Stomach (tissue), 8 donors: ENCODE data around the gene PITPNB. TPM values are rescaled to one million over a fixed set of nuclear protein-coding genes. Genes with fewer than 3 reads are reported as not detected.

Experiments used
- polyA plus RNA-seq, 3 donors: library from polyadenylated mRNA; stranded (reverse); fragments of 200-250 nt; gene quantifications; one replicate each; pipeline ENCODE4 v1.2.3, GENCODE V29; 2013
- small RNA-seq, 4 donors: library from RNA; depleted of rRNA; stranded (forward); fragments of <200 nt; gene quantifications; one replicate each; pipeline ENCODE3, GENCODE V24; 2016
- total RNA-seq, 5 donors: library from RNA; depleted of rRNA; stranded (reverse); fragments of >200 nt; gene quantifications; one replicate each; pipeline versions ENCODE4 v1.1.0 to v1.2.3, GENCODE V29; 2014 to 2016
- donor health status: healthy with polysubstance abuse.
- donor health status: Bipolar disorder and iron deficiency.
- donor health status: healthy.

Gene PITPNB
- total and polyA plus RNA-seq, 8 donors = 6.7 to 91.6 (median 29.9) TPM

Small RNAs within 50 kb of the gene (small RNA-seq; reads per million reads assigned to genes)
- 0 to 1.4 (median 0.43) reads per million in 4 donors for gene MIR3199-1
- gene RF02198 = 0 reads per million in 4 donors

Other genes starting within 250 kb of the PITPNB start
- gene MN1, start 117.5 kb downstream of the PITPNB start, total RNA-seq = 1 to 10 TPM; 2.2 to 6.4 (median 4.6) TPM
- 1 to 10 TPM in 2 of 3 donors, under 1 TPM in 1; 0.50 to 2.4 (median 2.4) TPM for gene MN1, start 117.5 kb downstream of the PITPNB start, polyA plus RNA-seq